Retinal pigment epithelial cell (primary cell): ENCODE results near the gene FNDC8.
"Not testable (repeated sequence)": the region's sequence is repeated elsewhere in the genome, so short reads cannot be mapped to it uniquely, and the experiment has no call there.

Source experiments
- DNase-seq: peaks from one replicate; pipeline ENCODE4 v3.0.0-alpha.2; 2010; ENCODE audit warnings: low read depth
- H3K4me3 ChIP-seq: 2 replicates; pipeline ENCODE4 v1.5.1; 2011; ENCODE audit warnings: mild to moderate bottlenecking, low read length, control low read depth, moderate library complexity
- CTCF ChIP-seq: conservative IDR thresholded peaks from 2 replicates; pipeline ENCODE4 v1.5.1; 2011; ENCODE audit warnings: low read depth, low read length, control low read depth, inconsistent platforms

Gene FNDC8

GRCh38 chr17:35174835-35175334 is 53.5 kb downstream of the FNDC8 start:
- H3K4me3 ChIP-seq = no peak overlapping the region
- DNase-seq = no peak
- no peak for TF ChIP-seq CTCF

- no peak for DNase-seq
- H3K4me3 ChIP-seq = no peak overlapping the region
- no peak for TF ChIP-seq CTCF
These were observed 54.4 kb downstream of the FNDC8 start for GRCh38 chr17:35175638-35176415.

GRCh38 chr17:35176897-35177296 is 55.5 kb downstream of the FNDC8 start:
- TF ChIP-seq CTCF = no peak
- no peak overlapping the region for H3K4me3 ChIP-seq
- DNase-seq = no peak

- H3K4me3 ChIP-seq = not testable (repeated sequence)
These were observed 58.0 kb downstream of the FNDC8 start for GRCh38 chr17:35179379-35179778.

More at GRCh38 chr17:35179379-35179778, 58.0 kb downstream of the FNDC8 start:
- not testable (repeated sequence) for DNase-seq
